K562 (cell line): Measurements from ENCODE around the gene GRIK1.

ENCODE experiments used
- CEBPB ChIP-seq: fragments of 450-650 bp; IDR thresholded peaks from 2 replicates; pipeline ENCODE4 v1.6.1; 2016; ENCODE audit warnings: missing genetic modification characterization, missing compliant biosample characterization
- NFRKB ChIP-seq: fragments of 450-650 bp; IDR thresholded peaks from 2 replicates; pipeline ENCODE4 v1.6.1; 2016; ENCODE audit warnings: low read depth
- SP1 ChIP-seq: sonication (generic); formaldehyde crosslinking; IDR thresholded peaks from 2 replicates; pipeline ENCODE4 v1.8.1; 2022; ENCODE audit warnings: mild to moderate bottlenecking, missing genetic modification reagents
- SRSF1 ChIP-seq: fragments of 200-400 bp; formaldehyde crosslinking; IDR thresholded peaks from 2 replicates; pipeline ENCODE4 v1.6.1; 2017; ENCODE audit warnings: mild to moderate bottlenecking, low read depth, low read length, moderate library complexity
- TF ChIP-seq, protein P1 (sequence below): sonication (generic); formaldehyde crosslinking; IDR thresholded peaks from 2 replicates; pipeline ENCODE4 v1.8.0; 2023; ENCODE audit warnings: missing genetic modification reagents, mild to moderate bottlenecking, borderline replicate concordance
- TF ChIP-seq, protein P2 (sequence below), 2 experiments: fragments of 450-650 bp; IDR thresholded peaks; 2 replicates each; pipeline ENCODE4 v1.6.1; 2016; ENCODE audit warnings: mild to moderate bottlenecking in 2 of 2, borderline replicate concordance in 1 of 2, low read depth in 1 of 2, moderate library complexity in 1 of 2
- TF ChIP-seq, protein P3 (sequence below): sonication (generic); formaldehyde crosslinking; IDR thresholded peaks from 2 replicates; pipeline ENCODE4 v1.8.1; 2022; ENCODE audit warnings: missing genetic modification reagents
- TF ChIP-seq, protein P4 (sequence below), 2 experiments: fragments of 450-650 bp; IDR thresholded peaks; 2 replicates each; pipeline ENCODE4 v1.6.1; 2016
- TF ChIP-seq, protein P5 (sequence below), 3 experiments: IDR thresholded peaks in 2 of 3; conservative IDR thresholded peaks in 1 of 3; 2 replicates each; pipeline ENCODE4 v1.5.1; 2011 to 2012; ENCODE audit warnings: low read length in 3 of 3, mild to moderate bottlenecking in 3 of 3, control low read depth in 2 of 3, improper control_type of control experiment in 1 of 3, inconsistent platforms in 1 of 3, low read depth in 1 of 3, mixed read lengths in 1 of 3, moderate library complexity in 1 of 3; ENCODE audit not compliant: insufficient read depth in 2 of 3

DNA sequence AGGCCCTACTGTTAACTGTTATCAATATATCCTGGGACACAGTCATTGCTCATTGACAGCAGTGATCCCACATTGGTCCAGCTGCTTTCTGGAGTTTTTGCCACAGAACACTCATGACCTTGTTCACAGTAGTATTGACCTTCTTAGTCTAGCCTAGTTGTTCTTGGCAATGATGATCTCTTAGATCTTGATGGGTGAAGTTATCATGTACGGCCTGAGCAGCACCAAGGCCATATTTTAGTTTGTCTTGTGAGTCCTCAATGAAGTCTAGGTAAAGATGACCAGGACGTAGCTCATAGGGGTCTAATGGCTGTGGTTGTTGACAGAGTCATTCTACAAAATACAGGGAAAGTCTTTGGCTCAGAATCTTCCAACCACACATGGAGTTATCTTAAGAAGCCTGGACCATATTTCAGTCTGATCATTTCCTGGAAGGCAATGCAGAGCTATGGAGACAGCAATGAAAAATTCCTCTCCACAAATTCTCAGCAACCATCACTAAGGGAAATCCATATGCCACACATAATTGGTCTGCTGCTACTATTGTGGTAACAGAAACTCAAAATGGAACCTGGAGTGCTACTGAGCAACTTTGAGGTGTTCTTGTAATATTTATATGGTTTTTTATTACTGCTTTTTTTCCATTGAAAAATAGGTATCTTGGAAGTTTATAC lies 279.6 kb downstream of the GRIK1 start:
- TF ChIP-seq, protein P1, sequence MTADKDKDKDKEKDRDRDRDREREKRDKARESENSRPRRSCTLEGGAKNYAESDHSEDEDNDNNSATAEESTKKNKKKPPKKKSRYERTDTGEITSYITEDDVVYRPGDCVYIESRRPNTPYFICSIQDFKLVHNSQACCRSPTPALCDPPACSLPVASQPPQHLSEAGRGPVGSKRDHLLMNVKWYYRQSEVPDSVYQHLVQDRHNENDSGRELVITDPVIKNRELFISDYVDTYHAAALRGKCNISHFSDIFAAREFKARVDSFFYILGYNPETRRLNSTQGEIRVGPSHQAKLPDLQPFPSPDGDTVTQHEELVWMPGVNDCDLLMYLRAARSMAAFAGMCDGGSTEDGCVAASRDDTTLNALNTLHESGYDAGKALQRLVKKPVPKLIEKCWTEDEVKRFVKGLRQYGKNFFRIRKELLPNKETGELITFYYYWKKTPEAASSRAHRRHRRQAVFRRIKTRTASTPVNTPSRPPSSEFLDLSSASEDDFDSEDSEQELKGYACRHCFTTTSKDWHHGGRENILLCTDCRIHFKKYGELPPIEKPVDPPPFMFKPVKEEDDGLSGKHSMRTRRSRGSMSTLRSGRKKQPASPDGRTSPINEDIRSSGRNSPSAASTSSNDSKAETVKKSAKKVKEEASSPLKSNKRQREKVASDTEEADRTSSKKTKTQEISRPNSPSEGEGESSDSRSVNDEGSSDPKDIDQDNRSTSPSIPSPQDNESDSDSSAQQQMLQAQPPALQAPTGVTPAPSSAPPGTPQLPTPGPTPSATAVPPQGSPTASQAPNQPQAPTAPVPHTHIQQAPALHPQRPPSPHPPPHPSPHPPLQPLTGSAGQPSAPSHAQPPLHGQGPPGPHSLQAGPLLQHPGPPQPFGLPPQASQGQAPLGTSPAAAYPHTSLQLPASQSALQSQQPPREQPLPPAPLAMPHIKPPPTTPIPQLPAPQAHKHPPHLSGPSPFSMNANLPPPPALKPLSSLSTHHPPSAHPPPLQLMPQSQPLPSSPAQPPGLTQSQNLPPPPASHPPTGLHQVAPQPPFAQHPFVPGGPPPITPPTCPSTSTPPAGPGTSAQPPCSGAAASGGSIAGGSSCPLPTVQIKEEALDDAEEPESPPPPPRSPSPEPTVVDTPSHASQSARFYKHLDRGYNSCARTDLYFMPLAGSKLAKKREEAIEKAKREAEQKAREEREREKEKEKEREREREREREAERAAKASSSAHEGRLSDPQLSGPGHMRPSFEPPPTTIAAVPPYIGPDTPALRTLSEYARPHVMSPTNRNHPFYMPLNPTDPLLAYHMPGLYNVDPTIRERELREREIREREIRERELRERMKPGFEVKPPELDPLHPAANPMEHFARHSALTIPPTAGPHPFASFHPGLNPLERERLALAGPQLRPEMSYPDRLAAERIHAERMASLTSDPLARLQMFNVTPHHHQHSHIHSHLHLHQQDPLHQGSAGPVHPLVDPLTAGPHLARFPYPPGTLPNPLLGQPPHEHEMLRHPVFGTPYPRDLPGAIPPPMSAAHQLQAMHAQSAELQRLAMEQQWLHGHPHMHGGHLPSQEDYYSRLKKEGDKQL (CRISPR knock-in tag) = no peak
- TF ChIP-seq NFRKB = 0 out of 2 replicates have a peak, but pooled peaks have one; percentile 7
- TF ChIP-seq, protein P2, sequence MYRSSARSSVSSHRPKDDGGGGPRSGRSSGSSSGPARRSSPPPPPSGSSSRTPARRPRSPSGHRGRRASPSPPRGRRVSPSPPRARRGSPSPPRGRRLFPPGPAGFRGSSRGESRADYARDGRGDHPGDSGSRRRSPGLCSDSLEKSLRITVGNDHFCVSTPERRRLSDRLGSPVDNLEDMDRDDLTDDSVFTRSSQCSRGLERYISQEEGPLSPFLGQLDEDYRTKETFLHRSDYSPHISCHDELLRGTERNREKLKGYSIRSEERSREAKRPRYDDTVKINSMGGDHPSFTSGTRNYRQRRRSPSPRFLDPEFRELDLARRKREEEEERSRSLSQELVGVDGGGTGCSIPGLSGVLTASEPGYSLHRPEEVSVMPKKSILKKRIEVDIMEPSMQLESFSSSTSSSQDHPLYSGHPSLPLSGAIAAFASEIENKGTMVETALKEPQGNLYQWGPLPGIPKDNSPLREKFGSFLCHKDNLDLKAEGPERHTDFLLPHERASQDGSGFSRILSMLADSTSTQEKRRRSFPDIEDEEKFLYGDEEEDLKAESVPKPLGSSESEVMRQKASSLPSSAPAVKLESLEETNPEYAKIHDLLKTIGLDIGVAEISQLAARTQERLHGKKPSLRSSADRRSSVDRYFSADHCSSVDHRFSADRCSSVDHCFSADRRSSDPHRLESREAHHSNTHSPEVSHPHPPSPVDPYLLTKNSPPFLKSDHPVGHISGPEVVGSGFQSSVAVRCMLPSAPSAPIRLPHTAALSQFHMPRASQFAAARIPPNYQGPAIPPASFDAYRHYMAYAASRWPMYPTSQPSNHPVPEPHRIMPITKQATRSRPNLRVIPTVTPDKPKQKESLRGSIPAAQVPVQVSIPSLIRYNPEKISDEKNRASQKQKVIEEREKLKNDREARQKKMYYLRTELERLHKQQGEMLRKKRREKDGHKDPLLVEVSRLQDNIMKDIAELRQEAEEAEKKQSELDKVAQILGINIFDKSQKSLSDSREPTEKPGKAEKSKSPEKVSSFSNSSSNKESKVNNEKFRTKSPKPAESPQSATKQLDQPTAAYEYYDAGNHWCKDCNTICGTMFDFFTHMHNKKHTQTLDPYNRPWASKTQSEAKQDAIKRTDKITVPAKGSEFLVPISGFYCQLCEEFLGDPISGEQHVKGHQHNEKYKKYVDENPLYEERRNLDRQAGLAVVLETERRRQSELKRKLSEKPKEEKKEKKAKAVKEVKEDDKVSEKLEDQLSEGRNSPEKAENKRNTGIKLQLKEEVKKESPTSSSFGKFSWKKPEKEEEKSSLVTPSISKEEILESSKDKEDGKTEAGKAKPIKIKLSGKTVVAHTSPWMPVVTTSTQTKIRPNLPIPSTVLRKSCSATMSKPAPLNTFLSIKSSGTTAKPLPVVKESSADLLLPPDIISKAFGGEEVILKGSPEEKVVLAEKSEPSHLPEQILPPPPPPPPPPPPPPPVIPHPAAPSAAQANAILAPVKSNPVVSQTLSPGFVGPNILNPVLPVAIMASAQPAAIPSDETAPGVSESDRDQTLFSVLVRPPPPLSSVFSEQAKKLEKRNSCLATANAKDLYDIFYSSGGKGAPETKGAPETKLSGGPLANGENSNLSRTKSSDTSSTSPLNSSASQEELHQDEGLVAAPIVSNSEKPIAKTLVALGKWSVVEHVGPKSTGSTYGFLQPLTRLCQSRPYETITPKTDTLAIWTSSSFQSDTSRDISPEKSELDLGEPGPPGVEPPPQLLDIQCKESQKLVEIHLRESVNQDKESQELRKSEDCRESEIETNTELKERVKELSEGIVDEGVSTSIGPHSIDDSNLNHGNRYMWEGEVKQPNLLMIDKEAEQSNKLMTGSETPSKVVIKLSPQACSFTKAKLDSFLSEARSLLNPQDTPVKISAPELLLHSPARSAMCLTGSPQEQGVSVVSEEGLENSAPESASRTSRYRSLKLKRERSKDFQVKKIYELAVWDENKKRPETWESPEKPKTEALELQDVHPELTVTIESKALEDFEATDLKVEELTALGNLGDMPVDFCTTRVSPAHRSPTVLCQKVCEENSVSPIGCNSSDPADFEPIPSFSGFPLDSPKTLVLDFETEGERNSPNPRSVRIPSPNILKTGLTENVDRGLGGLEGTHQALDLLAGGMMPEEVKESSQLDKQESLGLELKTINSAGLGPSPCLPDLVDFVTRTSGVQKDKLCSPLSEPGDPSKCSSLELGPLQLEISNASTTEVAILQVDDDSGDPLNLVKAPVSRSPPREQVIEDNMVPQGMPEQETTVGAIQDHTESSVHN (IDR thresholded peaks at IDR 0.05; ENCODE audit: borderline replicate concordance in 1 of 2, low read depth in 1 of 2) = no peak
- TF ChIP-seq, protein P3, sequence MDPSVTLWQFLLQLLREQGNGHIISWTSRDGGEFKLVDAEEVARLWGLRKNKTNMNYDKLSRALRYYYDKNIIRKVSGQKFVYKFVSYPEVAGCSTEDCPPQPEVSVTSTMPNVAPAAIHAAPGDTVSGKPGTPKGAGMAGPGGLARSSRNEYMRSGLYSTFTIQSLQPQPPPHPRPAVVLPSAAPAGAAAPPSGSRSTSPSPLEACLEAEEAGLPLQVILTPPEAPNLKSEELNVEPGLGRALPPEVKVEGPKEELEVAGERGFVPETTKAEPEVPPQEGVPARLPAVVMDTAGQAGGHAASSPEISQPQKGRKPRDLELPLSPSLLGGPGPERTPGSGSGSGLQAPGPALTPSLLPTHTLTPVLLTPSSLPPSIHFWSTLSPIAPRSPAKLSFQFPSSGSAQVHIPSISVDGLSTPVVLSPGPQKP = no peak
- TF ChIP-seq CEBPB = no peak
- TF ChIP-seq, protein P4, sequence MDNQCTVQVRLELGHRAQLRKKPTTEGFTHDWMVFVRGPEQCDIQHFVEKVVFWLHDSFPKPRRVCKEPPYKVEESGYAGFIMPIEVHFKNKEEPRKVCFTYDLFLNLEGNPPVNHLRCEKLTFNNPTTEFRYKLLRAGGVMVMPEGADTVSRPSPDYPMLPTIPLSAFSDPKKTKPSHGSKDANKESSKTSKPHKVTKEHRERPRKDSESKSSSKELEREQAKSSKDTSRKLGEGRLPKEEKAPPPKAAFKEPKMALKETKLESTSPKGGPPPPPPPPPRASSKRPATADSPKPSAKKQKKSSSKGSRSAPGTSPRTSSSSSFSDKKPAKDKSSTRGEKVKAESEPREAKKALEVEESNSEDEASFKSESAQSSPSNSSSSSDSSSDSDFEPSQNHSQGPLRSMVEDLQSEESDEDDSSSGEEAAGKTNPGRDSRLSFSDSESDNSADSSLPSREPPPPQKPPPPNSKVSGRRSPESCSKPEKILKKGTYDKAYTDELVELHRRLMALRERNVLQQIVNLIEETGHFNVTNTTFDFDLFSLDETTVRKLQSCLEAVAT (IDR thresholded peaks at IDR 0.05) = no peak
- no peak for TF ChIP-seq SRSF1
- TF ChIP-seq SP1 (CRISPR knock-in tag) = no peak
- TF ChIP-seq, protein P5, sequence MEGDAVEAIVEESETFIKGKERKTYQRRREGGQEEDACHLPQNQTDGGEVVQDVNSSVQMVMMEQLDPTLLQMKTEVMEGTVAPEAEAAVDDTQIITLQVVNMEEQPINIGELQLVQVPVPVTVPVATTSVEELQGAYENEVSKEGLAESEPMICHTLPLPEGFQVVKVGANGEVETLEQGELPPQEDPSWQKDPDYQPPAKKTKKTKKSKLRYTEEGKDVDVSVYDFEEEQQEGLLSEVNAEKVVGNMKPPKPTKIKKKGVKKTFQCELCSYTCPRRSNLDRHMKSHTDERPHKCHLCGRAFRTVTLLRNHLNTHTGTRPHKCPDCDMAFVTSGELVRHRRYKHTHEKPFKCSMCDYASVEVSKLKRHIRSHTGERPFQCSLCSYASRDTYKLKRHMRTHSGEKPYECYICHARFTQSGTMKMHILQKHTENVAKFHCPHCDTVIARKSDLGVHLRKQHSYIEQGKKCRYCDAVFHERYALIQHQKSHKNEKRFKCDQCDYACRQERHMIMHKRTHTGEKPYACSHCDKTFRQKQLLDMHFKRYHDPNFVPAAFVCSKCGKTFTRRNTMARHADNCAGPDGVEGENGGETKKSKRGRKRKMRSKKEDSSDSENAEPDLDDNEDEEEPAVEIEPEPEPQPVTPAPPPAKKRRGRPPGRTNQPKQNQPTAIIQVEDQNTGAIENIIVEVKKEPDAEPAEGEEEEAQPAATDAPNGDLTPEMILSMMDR (IDR thresholded peaks at IDR 0.05 in 2 of 3, conservative IDR thresholded peaks at IDR 0.05 in 1 of 3; ENCODE audit: insufficient read depth in 2 of 3, low read depth in 1 of 3, low read length in 3 of 3) = no peak
